Tibial nerve (tissue), 3 donors: ENCODE measurements around the gene EMB.
"Not testable (repeated sequence)": the region's sequence is repeated elsewhere in the genome, so short reads cannot be mapped to it uniquely, and the experiment has no call there.

Experiments used
- CTCF ChIP-seq, 5 experiments: fragments of 200-600 bp in 3 of 5; fragments of 450-650 bp in 2 of 5; sonication (generic) in 3 of 5; IDR thresholded peaks; one replicate each; pipeline ENCODE4 v1.5.1; 2016 to 2019; ENCODE audit warnings: antibody characterized with exemption in 5 of 5, mild to moderate bottlenecking in 3 of 5, moderate library complexity in 2 of 5
- POLR2A ChIP-seq, 2 donors: fragments of 450-650 bp; IDR thresholded peaks; one replicate each; pipeline ENCODE4 v1.6.1; 2017; ENCODE audit warnings: antibody characterized with exemption in 2 of 2, mild to moderate bottlenecking in 2 of 2, moderate library complexity in 2 of 2

GRCh38 chr5:50393925-50394609 lies 47.0 kb downstream of the EMB start:
- TF ChIP-seq CTCF, POLR2A (IDR thresholded peaks at IDR 0.05): not testable (repeated sequence)
